ENCODE measurements around the gene CIAO3.
A peak's percentile ranks its signal among the peaks of the same experiment; 100 is the strongest.

CIAO3 gene

DNA sequence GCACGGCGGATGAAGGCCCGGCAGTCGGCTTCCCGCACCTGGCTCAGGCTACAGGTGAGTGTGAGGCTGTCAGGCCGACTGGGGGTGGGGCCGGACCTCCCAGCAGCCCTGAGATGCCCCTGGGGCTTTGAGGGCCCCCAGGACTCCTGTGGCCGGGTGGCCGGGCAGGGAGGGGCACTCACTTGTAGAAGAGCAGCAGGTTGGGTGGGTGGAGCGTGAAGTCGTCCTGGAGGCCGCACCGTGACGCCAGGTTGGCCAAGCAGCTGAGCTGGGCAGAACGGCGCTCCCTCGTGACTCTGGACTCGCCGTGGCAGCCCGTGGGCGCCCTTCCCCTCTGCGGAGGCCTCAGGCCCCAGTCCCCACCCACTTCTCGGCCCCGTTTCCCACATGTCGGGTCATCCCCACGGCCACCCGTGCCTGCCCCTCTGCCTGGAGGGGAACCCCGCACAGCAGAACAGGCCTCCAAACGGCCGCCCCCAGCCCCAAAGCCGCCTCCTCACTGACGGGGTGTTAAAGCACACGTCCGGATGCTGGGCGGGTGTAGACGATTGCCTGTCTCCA is 34.5 kb upstream of the CIAO3 start:
- no peak overlapping the region for H3K9ac ChIP-seq (ENCODE audit: low read length)
- no peak overlapping the region for H3K4me3 ChIP-seq (ENCODE audit: low read length)
- H3K27ac ChIP-seq (ENCODE audit: low read length) = no peak overlapping the region
- peaks cover 89% of the 10 kb centered on the region for H3K27me3 ChIP-seq (replicated peaks; ENCODE audit: insufficient read depth, low read length)
- no peaks in the 10 kb centered on the region for H3F3A ChIP-seq (ENCODE audit: insufficient read depth, low read length)
- no peak for DNase-seq
- H2AFZ ChIP-seq (ENCODE audit: low read length) = no peak overlapping the region
- H3K79me2 ChIP-seq (ENCODE audit: low read length) = no peaks in the 10 kb centered on the region
- H3K9me3 ChIP-seq (replicated peaks; ENCODE audit: insufficient read depth, low read length) = no peaks in the 10 kb centered on the region
- TF ChIP-seq EZH2phosphoT487 (IDR thresholded peaks at IDR 0.05; ENCODE audit: low read length) (0 out of 2 replicates have a peak, but pooled peaks have one; percentile 53), EZH2 (optimal IDR thresholded peaks at IDR 0.05; ENCODE audit: low read depth, low read length) (no peak)
- no peaks in the 10 kb centered on the region for H3K36me3 ChIP-seq (replicated peaks; ENCODE audit: insufficient read depth, low read length)
- H4K20me1 ChIP-seq (ENCODE audit: insufficient read depth, low read length) = no peaks in the 10 kb centered on the region
- no peak overlapping the region for H3K4me2 ChIP-seq (ENCODE audit: low read depth, low read length)
- H3K4me1 ChIP-seq (ENCODE audit: low read length) = no peaks in the 10 kb centered on the region
- H3K9me2 ChIP-seq (replicated peaks; ENCODE audit: insufficient read depth, low read length) = no peaks in the 10 kb centered on the region

DNA sequence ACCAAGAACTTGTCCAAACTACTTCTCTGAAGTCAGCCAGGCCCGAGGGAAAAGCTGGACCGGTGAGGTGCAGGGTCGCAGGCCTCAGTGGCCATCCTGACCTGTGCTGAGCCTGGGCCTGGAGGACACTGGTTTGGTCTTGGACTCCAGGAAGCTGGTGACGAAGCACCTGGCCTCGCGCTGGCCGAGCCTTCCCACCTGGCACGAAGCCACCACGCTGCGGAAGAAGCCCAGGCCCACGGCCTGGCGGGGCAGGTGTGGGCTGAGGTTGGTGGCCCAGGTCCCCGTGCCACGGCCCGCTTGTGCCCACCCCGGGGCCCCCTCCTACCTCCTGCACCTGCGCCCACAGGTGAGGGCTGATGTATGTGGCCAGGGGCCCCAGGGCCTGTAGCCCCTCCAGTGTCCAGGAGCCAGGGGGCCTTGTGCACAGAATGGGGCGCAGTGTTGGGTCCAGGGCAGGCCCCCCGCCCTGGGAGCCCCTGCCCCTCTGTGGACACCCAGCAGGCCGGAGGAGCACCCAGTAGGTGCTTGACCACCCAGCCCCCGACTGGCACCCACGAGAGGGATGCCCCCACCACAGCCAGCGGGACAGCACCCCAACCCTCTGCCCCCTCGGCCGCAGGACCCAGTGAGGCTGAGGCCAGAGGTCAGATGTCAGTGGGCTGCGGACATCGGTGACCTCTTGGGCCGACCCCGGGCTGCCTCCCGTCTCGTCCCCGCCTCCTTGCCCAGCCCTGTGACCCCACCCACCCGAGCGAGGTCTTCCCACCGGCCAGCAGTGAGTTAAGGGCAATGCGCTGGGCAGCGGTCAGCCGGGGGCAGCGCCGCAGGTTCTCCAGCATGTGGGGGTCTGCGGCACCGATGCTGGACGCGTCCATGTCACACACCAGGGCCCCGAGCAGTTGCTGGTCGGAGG is 33.5 kb upstream of the CIAO3 start:
- Histone ChIP-seq H3K9ac (ENCODE audit: low read length) (no peak overlapping the region), H3K4me3 (ENCODE audit: low read length) (no peak overlapping the region), H2AFZ (ENCODE audit: low read length) (no peak overlapping the region), H3K27me3 (replicated peaks; ENCODE audit: insufficient read depth, low read length) (peaks cover 79% of the 10 kb centered on the region), H3K9me2 (replicated peaks; ENCODE audit: insufficient read depth, low read length) (no peaks in the 10 kb centered on the region), H3K27ac (ENCODE audit: low read length) (no peak overlapping the region), H3K79me2 (ENCODE audit: low read length) (no peaks in the 10 kb centered on the region), H4K20me1 (ENCODE audit: insufficient read depth, low read length) (no peaks in the 10 kb centered on the region), H3K4me2 (ENCODE audit: low read depth, low read length) (no peak overlapping the region), H3K36me3 (replicated peaks; ENCODE audit: insufficient read depth, low read length) (no peaks in the 10 kb centered on the region), H3K4me1 (ENCODE audit: low read length) (no peaks in the 10 kb centered on the region), H3F3A (ENCODE audit: insufficient read depth, low read length) (no peaks in the 10 kb centered on the region), H3K9me3 (replicated peaks; ENCODE audit: insufficient read depth, low read length) (no peaks in the 10 kb centered on the region)
- TF ChIP-seq EZH2phosphoT487 (IDR thresholded peaks at IDR 0.05; ENCODE audit: low read length) (no peak), EZH2 (optimal IDR thresholded peaks at IDR 0.05; ENCODE audit: low read depth, low read length) (no peak)
- TF ChIP-seq, protein P1, sequence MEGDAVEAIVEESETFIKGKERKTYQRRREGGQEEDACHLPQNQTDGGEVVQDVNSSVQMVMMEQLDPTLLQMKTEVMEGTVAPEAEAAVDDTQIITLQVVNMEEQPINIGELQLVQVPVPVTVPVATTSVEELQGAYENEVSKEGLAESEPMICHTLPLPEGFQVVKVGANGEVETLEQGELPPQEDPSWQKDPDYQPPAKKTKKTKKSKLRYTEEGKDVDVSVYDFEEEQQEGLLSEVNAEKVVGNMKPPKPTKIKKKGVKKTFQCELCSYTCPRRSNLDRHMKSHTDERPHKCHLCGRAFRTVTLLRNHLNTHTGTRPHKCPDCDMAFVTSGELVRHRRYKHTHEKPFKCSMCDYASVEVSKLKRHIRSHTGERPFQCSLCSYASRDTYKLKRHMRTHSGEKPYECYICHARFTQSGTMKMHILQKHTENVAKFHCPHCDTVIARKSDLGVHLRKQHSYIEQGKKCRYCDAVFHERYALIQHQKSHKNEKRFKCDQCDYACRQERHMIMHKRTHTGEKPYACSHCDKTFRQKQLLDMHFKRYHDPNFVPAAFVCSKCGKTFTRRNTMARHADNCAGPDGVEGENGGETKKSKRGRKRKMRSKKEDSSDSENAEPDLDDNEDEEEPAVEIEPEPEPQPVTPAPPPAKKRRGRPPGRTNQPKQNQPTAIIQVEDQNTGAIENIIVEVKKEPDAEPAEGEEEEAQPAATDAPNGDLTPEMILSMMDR (IDR thresholded peaks at IDR 0.05; ENCODE audit: low read length) = no peak
- DNase-seq = peak; percentile 3

DNA sequence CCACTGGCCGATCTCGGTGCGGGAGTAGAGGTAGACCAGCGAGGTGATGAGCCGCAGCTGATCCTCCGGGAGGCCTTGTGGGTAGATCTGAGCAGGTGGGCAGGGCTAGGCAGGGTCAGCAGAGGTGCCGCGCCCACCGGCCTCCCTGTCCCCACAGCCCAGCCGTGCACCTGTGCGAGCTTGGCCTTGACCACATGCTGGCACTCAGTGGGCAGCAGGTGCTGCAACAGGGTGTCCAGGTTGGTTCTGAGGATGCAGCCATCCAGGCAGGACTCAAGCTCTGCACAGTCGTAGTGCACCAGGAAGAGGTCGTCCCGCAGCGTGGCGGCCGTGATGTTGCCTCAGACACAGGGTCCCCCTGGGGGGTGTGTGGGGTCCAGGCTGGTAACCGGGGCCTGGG is 32.2 kb upstream of the CIAO3 start:
- H3K36me3 ChIP-seq (replicated peaks; ENCODE audit: insufficient read depth, low read length) = no peaks in the 10 kb centered on the region
- H2AFZ ChIP-seq (ENCODE audit: low read length) = no peak overlapping the region
- H3K27ac ChIP-seq (ENCODE audit: low read length) = no peak overlapping the region
- no peaks in the 10 kb centered on the region for H3K9me2 ChIP-seq (replicated peaks; ENCODE audit: insufficient read depth, low read length)
- H3F3A ChIP-seq (ENCODE audit: insufficient read depth, low read length) = no peaks in the 10 kb centered on the region
- H3K9ac ChIP-seq (ENCODE audit: low read length) = no peak overlapping the region
- no peaks in the 10 kb centered on the region for H4K20me1 ChIP-seq (ENCODE audit: insufficient read depth, low read length)
- TF ChIP-seq, protein P1 (IDR thresholded peaks at IDR 0.05; ENCODE audit: low read length) = no peak
- TF ChIP-seq EZH2 (optimal IDR thresholded peaks at IDR 0.05; ENCODE audit: low read depth, low read length) (no peak), EZH2phosphoT487 (IDR thresholded peaks at IDR 0.05; ENCODE audit: low read length) (no peak)
- no peaks in the 10 kb centered on the region for H3K79me2 ChIP-seq (ENCODE audit: low read length)
- H3K9me3 ChIP-seq (replicated peaks; ENCODE audit: insufficient read depth, low read length) = no peaks in the 10 kb centered on the region
- peaks cover 66% of the 10 kb centered on the region for H3K27me3 ChIP-seq (replicated peaks; ENCODE audit: insufficient read depth, low read length)
- H3K4me2 ChIP-seq (ENCODE audit: low read depth, low read length) = no peak overlapping the region
- H3K4me3 ChIP-seq (ENCODE audit: low read length) = no peak overlapping the region
- DNase-seq = peak; percentile 1
- no peaks in the 10 kb centered on the region for H3K4me1 ChIP-seq (ENCODE audit: low read length)

Data from MM.1S (cell line).